SIG-M5 treated with dmso at 0.1 percent for 504 hours (cell line): Measurements from ENCODE around the gene USP13.
"Not testable (repeated sequence)": the region's sequence is repeated elsewhere in the genome, so short reads cannot be mapped to it uniquely, and the experiment has no call there.

Experiments
- DNase-seq: peaks from one replicate; lab custom pipeline; 2025; ENCODE audit not compliant: unreplicated experiment; lab: John Stamatoyannopoulos, UW

The USP13 gene

DNA sequence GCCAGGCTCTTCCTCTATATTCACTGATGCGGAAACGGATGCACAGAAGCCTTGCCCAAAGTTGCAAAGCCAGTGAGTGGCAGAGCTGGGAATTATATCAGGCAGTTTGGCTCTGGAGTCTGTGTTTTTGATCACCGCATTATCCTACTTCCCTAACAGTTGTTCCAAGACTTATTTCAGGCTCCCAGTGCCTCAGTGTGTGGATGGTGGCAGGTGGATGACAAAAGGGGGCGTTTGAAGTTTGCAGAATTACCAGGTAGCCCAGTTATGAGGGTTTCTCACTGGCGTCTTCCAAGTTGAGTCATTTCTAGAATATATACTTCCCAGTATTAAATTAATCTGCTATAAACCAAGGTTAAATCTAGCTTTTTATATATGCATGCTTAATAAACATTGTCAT is 81.0 kb downstream of the USP13 start:
- DNase-seq: no peak

GRCh38 chr3:179734497-179735281 is 81.8 kb downstream of the USP13 start:
- no peak for DNase-seq

DNA sequence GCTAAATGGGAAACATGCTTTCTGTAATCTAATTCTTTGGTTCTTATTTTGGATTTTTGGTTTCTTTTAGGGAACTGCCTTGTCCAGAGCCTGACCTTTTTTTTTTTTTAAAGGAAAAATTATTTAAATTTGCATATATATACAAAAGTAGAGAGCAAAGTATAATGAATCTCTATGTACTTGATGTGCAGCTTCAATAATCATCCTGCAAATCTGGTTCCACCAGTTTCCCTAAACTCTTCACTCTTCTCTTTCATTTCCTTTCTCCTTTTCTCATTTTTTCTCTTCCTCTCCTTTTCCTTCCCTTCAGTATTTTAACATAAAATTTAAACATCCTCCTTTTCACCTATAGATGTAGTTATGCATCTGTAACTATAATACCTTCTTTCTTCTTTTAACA is 82.5 kb downstream of the USP13 start:
- no peak for DNase-seq

DNA sequence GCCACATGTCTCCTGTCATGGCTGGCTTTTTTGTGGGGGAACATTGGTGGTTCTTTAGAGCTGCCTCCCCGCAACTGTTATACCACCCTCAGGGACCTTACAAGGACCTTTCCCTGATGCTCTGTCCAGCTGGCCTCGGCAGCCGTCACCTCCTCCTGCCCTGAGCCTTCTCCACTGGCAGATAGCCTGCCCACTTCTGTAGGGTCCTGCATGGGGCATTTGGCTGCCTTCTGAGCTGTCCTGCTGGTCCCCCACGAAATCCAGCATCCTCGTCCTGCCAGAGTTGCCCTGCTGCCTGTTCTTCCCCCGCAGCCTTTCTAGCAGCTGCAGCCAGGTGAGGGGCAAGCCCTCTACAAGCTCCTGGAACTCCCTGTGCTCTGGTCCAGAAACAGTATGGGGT is 86.2 kb downstream of the USP13 start:
- DNase-seq: no peak

GRCh38 chr3:179739816-179740594 is 87.2 kb downstream of the USP13 start:
- DNase-seq: no peak

GRCh38 chr3:179743913-179744312 is 91.1 kb downstream of the USP13 start:
- DNase-seq: peak; percentile 91

- DNase-seq: no peak
These were observed 91.8 kb downstream of the USP13 start for GRCh38 chr3:179744667-179745066.

DNA sequence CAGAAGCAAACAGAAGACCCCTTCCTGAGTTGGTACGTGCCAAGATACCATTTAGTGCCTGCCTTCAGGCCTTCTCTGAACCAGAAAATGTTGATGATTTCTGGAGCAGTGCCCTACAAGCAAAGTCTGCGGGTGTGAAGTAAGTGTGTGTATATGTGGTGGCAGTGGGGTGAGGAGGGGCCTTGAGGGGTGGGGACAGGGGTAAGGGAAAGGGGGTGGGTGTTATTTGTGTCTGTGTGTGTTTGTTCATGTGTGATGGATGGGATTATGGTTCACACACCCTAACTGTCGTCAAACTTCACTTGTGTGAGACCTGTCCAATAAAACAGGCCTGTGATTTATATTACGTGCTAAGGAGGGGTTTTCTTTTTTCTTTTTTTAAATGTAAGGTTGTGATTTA is 92.2 kb downstream of the USP13 start:
- no peak for DNase-seq

DNA sequence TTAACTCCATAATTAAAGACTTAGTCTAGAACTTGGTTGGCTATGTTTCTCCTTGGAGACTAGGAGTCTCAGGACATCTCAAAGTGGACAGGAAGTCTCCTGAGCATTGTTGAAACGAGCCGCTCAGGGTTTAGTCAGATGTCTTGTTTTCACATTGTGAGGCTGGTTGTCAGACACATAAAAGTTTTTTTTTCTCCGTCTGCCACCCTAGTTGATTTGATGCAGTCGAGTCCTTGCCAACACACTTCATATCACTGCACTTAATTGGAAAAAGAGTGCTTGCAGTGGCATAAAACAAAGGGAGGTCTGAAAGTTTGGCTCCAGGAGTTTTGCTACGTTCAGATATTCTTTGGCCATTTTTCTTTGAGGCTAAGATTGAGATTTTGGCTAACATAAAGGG is 92.9 kb downstream of the USP13 start:
- DNase-seq: no peak

- DNase-seq: peak; percentile 52
These were observed 98.0 kb downstream of the USP13 start for GRCh38 chr3:179750720-179751328.

- DNase-seq: peak; percentile 68
These were observed 108.1 kb downstream of the USP13 start for GRCh38 chr3:179760944-179761343.

DNA sequence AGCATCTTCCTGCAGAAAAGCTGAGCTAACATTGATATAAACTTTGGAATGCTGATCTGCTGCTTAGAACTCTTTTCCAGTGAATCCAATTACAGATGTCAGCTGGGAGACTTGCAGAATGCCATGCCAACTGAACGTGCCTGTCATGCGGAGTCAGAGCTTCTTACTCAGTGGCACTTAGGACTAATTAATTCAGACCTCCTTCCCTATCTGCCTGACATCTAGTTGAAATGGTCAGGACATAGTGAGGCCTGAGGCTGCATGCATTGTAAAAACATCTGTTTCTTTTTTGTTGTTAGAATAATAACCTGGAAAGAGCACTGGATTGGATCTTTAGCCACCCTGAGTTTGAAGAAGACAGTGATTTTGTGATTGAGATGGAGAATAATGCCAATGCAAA is 112.6 kb downstream of the USP13 start:
- DNase-seq: no peak

GRCh38 chr3:179766416-179767133 is 113.7 kb downstream of the USP13 start:
- no peak for DNase-seq

- peak; percentile 13 for DNase-seq
These were observed 115.2 kb downstream of the USP13 start for GRCh38 chr3:179768080-179768479.

- no peak for DNase-seq
These were observed 116.8 kb downstream of the USP13 start for GRCh38 chr3:179769411-179770247.

GRCh38 chr3:179771797-179772196 is 119.0 kb downstream of the USP13 start:
- no peak for DNase-seq

GRCh38 chr3:179772297-179772696 is 119.5 kb downstream of the USP13 start:
- no peak for DNase-seq

DNA sequence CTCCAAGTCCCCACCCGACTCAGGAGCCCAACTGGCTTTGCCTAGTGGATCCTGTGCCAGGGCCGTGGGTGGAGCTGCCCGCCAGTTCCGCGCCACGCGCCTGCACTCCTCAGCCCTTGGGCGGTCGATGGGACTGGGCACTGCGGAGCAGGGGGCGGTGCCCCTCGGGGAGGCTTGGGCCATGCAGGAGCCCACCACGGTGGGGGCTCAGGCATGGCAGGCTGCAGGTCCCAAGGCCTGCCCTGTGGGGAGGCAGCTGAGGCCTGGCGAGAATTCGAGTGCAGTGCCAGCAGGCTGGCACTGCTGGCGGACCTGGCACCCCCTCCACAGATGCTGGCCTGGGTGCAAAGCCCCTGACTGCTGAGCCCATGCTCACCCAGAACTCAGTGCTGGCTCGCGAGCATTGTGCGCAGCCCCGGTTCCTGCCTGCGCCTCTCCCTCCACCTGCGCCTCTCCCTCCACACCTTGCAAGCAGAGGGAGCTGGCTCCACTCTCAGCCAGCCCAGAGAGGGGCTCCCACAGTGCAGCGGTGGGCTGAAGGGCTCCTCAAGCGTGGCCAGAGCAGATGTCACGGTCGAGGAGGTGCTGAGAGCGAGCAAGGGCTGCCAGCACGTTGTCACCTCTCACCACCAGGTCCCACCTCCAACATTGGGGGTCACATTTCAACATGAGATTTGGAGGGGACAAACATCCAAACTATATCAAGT is 122.7 kb downstream of the USP13 start:
- no peak for DNase-seq

DNA sequence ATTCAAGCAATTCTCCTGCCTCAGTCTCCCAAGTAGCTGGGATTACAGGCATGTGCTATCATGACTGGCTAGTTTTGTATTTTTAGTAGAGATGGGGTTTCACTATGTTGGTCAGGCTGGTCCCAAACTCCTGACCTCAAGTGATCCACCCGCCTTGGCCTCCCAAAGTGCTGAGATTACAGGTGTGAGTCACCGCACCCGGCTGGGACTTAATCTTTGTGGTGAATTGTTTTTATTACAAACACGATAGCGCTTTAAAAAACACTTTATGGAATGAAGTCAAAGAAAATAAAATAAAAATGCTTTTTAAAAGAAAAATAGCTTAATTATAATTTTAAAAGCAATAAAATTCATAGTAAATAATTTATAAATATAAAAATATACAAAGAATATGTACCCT is 130.0 kb downstream of the USP13 start:
- DNase-seq: not testable (repeated sequence)

GRCh38 chr3:179788996-179789395 is 136.2 kb downstream of the USP13 start:
- DNase-seq: no peak
